ENCODE measurements around the gene CAMK1.
A peak's percentile ranks its signal among the peaks of the same experiment; 100 is the strongest.

The CAMK1 gene

GRCh38 chr3:9769426-9770275 is at the start of gene CAMK1:
Gene CAMK1, minus strand, starts transcription at chr3:9769947. Its CDS starts 2,198 bp downstream, at chr3:9767749.
- peak; percentile 95 for DNase-seq (ENCODE audit: low spot score)

DNA sequence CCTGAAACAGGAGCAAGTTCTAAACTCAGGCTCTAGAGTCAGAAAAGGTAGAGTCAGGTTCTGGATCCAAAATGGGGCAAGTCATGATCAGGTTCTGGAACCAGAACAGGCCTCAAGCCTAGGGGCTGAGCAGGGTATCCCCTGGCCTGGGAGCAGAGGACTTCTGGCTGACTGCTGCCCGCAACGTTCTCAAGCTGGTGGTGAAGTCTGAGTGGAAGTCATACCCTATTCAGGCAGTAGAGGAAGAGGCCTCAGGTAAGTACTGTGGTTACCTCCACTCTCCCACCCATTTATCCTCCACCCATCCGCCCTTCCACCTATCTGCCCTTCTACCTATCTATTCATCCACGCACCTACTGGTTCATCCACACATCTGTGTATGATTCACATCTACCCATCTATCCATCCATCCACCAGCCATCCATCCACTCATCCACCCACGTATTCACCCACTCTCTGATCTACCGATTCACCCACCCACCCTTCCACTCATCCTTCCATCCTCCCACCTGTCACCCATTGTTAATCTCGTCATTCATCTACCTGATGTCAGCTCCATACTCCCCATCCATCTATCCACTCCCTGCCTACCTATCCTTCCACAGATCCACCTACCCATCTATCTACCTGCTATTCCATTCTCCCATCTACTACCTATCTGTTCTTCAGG is 49.1 kb upstream of the CAMK1 start:
- DNase-seq (ENCODE audit: low spot score), result no peak

- DNase-seq (ENCODE audit: low spot score), result no peak
These were observed 47.7 kb upstream of the CAMK1 start for GRCh38 chr3:9817436-9817835.

DNA sequence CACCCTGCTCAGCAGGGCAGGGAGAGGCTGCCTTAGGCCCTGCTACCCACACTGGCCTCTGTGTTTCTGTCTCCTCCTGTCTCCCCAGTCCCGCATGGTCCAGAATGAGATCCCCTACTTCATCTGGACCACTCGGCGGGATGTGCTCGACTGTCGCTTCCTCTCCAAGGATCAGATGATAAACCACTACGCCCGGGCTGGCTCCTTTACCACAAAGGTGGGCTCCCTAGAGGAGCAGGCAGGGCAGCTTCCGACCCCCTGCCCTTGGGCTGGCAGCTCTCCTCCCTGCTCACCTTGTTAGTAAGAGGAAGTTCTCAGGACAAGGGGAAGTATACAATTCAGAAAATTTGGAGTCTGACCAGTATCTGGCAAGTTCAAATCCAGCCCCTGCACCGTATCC is 46.2 kb upstream of the CAMK1 start:
- no peak for DNase-seq (ENCODE audit: low spot score)

DNA sequence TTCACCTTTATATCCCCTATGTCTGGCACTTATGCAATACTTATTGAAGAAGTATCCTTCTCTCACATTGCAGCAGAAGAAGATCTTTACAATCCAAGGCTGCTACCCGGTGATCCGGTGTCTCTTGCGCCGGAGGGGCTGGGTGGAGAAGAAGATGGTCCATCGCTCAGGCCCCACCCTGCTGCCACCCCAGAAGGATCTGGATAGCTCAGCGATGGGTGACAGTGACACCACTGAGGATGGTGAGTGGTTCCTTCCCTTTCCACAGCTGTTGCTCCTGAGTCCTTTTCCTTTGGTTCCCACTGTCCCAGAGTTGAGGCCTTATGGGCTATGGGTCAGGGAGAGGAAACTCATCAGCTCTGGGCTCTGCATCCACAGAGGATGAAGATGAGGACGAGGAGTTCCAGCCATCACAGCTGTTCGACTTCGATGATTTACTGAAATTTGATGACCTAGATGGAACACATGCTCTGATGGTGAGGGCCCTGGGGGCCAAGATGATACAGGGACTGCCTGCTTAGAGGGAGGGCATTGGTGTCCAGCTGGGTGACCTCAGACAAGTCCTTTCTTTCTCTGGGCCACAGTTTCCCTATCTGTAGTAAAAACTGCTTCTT is 43.2 kb upstream of the CAMK1 start:
- DNase-seq (ENCODE audit: low spot score), result no peak

DNA sequence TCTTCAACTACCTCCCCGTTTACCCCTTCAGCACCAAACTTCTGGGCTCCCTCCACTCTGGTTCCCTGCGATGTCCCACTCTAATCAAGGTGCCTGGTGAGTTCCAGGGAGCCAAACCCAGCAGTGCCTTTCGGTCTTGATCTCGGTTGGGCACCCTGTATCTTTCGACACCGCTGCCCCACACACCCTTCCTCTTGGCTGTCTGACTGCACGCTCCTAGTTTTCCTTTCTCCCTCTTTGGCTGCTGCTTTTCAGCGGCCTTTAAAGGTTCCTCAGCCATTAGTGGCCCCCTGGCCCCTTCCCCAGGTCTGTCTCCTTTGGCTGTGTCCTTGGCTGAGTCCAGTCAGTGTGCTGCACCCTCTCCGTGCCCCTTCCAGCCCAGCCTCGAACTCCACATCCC is 41.1 kb upstream of the CAMK1 start:
- no peak for DNase-seq (ENCODE audit: low spot score)

- peak; percentile 63 for DNase-seq (ENCODE audit: low spot score)
These were observed 40.7 kb upstream of the CAMK1 start for GRCh38 chr3:9810433-9810770.

- peak; percentile 85 for DNase-seq (ENCODE audit: low spot score)
These were observed 40.1 kb upstream of the CAMK1 start, which contains the start of gene TTLL3 for GRCh38 chr3:9809615-9810432. Gene TTLL3, plus strand, starts transcription at chr3:9810262. Its CDS starts 400 bp downstream, at chr3:9810662.

DNA sequence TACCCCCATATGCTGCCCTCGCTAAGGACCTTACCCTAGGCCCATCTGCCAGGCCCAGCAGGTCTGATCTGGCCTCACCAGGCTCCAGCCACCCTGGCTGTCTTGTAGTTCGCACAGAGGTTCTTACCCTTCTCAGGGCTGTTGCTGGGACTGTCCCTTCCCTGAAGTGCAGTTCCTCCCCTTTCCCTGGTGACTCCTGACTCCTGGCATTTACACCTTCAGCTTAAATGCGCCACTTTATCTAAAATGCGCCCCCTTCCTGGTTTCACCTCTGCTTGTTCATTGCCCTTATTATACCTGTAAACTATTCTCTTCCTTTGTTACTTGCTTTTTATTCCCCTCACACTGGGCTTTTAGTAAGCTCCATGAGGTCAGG is 39.5 kb upstream of the CAMK1 start:
- no peak for DNase-seq (ENCODE audit: low spot score)

DNA sequence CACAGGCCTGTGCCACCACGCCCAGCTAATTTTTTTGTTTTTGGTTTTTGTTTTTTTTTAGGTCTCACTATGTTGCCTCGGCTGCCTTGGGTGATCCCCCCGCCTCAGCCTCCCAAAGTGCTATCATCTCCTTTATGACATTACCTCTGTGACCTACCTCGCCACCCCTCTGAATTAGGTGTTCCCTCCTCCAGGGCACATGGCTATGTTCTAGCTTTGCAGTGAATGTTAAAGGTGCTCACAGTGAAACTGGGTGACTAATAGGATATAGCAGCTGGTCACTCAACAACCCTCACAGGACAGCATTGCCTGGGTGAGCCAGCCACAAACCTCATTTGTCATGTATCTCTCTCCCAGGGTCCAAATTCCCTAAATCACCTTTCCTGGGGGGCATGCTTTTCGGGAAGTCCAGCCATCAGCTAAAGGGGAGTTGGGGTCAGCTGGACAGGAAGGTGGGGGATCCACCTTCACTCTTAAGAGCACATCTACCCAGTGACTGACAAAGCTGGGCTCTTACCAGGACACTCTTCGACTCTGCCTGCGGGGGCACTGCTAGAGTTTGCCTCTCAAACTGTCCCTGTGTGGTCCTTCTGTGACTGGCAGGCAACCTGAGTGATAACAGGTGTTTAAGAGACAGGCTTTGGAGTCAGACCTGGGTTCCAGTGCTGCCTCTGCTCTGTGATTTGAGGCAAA is 38.7 kb upstream of the CAMK1 start:
- peak; percentile 56 for DNase-seq (ENCODE audit: low spot score)

DNA sequence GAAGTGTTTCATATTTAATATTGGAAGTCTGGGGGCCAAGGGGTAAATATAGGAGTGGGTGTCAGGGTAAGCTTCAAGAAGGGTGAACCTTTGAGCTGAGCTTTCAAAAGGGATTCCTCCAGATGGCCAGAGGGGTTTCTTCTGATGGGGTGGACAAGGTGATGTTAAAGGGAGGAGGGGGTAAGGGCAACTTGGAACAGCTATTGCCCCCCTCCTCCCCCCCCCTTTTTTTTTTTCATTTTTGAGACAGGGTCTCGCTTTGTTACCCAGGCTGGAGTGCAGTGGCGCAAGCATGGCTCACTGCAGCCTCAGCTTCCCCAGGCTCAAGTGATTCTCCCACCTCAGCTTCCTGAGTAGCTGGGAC is 38.2 kb upstream of the CAMK1 start:
- DNase-seq (ENCODE audit: low spot score), result no peak

- no peak for DNase-seq (ENCODE audit: low spot score)
These were observed 37.2 kb upstream of the CAMK1 start for GRCh38 chr3:9806688-9807589.

DNA sequence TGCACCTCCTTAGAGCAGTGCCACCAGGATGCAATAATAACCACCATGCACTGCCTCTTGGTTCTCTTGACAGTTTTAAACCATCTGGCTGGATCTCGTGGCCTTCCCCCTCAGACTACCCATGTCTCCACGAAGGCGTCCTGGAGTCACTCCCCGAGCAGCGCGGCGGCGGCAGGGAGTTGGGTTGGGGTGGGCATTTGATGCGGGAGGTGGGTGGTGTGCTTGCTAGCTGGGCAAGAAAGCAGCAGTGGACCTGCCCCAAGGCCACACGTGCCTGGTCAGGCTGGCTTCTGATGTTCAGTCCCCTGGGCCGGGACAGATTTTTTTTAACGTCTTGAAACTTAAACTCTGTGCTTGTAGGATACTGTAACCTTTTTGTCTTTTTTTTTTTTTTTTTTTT is 36.4 kb upstream of the CAMK1 start:
- DNase-seq (ENCODE audit: low spot score), result no peak

GRCh38 chr3:9804996-9805395 is 35.2 kb upstream of the CAMK1 start:
- DNase-seq (ENCODE audit: low spot score), result no peak

- DNase-seq (ENCODE audit: low spot score), result no peak
These were observed 33.7 kb upstream of the CAMK1 start for GRCh38 chr3:9803494-9803893.

GRCh38 chr3:9800529-9800928 is 30.8 kb upstream of the CAMK1 start:
- DNase-seq (ENCODE audit: low spot score), result no peak

DNA sequence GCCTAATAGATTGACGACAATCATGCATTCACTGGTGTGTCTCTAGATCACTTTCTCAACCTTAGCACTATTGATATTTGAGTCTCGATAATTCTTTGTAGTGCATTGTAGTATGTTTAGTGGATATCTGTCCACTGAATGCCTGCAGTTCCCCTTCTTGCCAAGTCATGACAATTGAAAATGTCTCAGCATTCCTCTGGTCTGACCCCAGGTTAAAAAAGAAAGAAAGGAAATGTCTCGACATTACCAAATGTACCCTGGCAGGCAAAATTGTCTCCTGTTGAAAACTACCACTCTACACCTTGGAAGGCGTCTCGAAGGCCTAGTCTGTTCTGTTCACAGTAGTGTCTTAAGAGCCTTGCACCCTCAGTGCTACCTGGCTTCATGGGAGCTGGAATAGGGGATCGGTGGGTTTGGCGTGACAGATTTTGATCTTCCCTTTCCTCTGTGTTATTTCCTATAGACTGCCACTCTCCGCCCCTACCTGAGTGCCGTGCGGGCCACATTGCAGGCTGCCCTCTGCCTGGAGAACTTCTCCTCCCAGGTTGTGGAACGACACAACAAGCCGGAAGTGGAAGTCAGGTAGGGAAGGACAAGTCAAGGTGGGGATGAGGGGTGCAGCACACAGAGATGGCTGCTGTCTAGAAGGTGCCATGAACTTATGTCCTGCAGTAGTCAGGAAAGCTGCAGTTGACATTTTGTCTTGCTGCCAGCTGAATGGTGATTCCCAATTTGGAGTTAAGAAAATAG is 27.6 kb upstream of the CAMK1 start:
- no peak for DNase-seq (ENCODE audit: low spot score)

DNA sequence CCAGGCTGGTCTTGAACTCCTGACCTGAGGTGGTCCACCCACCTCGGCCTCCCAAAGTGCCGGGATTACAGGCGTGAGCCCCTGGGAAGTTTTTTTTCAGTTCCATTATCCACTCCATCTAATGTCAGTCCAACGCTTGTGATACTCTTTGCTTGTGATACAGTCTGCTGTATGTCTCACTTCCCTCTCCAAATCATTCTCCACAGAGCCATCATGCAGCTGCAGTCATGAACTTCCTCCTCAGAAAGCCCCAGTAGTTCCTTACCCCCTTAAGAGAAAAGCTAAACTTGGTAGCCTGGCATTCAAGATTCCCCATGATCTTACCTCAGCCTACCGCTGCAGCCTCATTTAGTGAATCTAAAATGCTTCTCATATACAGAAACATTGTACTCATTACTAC is 25.5 kb upstream of the CAMK1 start:
- no peak for DNase-seq (ENCODE audit: low spot score)

DNA sequence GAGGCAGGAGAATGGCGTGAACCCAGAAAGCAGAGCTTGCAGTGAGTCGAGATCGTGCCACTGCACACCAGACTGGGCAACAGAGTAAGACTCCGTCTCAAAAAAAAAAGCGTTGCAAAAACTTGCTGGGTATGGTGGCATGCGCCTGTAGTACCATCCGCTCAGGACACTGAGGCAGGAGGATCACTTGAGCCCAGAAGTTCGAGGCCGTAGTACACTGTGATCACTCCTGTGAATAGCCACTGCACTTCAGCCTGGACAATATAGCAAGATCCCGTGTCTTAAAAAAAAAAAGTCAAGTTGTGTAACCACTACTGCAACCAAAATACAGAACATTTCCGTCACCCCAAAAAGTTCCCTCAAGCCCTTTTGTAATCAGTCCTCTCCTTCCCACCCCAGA is 24.7 kb upstream of the CAMK1 start:
- DNase-seq (ENCODE audit: low spot score), result no peak

Measured in iPS-NIHi11 (cell line).